Brain microvascular endothelial cell (primary cell): Measurements from ENCODE around the gene PHF23.
A peak's percentile ranks its signal among the peaks of the same experiment; 100 is the strongest.

Experiments used
- DNase-seq: peaks from one replicate; pipeline ENCODE4 v3.0.0-alpha.2; 2020
- H3K27ac ChIP-seq: fragments of 250-450 bp; sonication (Bioruptor Pico); 2 replicates; pipeline ENCODE4 v1.5.1; 2020; ENCODE audit warnings: mild to moderate bottlenecking, moderate library complexity
- H3K27me3 ChIP-seq: fragments of 250-450 bp; sonication (Bioruptor Pico); replicated peaks from 2 replicates; pipeline ENCODE4 v1.5.1; 2020; ENCODE audit warnings: mild to moderate bottlenecking
- H3K36me3 ChIP-seq: fragments of 250-450 bp; sonication (Bioruptor Pico); replicated peaks from 2 replicates; pipeline ENCODE4 v1.5.1; 2020; ENCODE audit warnings: mild to moderate bottlenecking
- H3K4me3 ChIP-seq: 2 replicates; pipeline ENCODE4 v1.5.1; 2011; ENCODE audit warnings: low read depth, mild to moderate bottlenecking, control low read depth, low read length, moderate library complexity
- in situ Hi-C: cut with HindIII; loops from 2 replicates; pipeline ENCODE4 v1.10.0; 2017; ENCODE audit warnings: low sequenced_read_pairs, low pct_ligation_motif_present
- TF ChIP-seq, protein P1 (sequence below): IDR thresholded peaks from 2 replicates; pipeline ENCODE4 v1.5.1; 2011; ENCODE audit warnings: low read depth, mild to moderate bottlenecking, moderate library complexity, low read length, control low read depth, inconsistent platforms; ENCODE audit errors: missing control alignments

The PHF23 gene

DNA sequence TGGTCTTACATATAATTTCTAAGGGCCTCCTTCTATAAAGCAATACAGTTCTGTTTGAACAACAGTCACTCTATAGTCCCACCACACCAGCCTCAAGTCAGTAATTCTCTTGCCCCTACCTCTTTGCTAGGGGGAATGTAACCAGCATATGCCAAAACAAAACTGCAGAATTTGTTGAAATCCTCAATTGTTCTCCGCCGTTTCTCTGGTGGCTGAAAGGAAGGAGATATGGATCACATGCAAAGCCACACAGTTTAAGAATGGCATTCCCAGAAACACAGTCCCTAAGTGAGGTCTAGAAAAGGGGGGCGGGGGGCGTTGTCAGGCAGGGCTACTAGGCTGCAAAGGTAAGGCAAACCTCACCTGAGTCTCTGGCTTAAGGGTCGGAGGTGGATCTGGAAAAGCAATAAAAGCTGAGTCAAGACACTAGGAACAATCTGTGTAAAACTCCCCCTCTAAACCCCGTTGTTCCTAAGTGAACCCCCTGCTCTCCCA lies 1.9 kb downstream of the PHF23 start:
- no peaks in the 10 kb centered on the region for H3K27me3 ChIP-seq
- in situ Hi-C loops: no loop called here
- DNase-seq: no peak

GRCh38 chr17:7236808-7237207 lies 2.4 kb downstream of the PHF23 start:
- TF ChIP-seq, protein P1, sequence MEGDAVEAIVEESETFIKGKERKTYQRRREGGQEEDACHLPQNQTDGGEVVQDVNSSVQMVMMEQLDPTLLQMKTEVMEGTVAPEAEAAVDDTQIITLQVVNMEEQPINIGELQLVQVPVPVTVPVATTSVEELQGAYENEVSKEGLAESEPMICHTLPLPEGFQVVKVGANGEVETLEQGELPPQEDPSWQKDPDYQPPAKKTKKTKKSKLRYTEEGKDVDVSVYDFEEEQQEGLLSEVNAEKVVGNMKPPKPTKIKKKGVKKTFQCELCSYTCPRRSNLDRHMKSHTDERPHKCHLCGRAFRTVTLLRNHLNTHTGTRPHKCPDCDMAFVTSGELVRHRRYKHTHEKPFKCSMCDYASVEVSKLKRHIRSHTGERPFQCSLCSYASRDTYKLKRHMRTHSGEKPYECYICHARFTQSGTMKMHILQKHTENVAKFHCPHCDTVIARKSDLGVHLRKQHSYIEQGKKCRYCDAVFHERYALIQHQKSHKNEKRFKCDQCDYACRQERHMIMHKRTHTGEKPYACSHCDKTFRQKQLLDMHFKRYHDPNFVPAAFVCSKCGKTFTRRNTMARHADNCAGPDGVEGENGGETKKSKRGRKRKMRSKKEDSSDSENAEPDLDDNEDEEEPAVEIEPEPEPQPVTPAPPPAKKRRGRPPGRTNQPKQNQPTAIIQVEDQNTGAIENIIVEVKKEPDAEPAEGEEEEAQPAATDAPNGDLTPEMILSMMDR: no peak
- peak overlapping the region; percentile 94 for H3K4me3 ChIP-seq
- H3K27me3 ChIP-seq: no peaks in the 10 kb centered on the region
- in situ Hi-C loops: no loop called here
- DNase-seq: no peak
- peaks cover 38% of the 10 kb centered on the region for H3K36me3 ChIP-seq
- H3K27ac ChIP-seq: no peak overlapping the region

More for the DNA sequence above, 1.9 kb downstream of the PHF23 start:
- Histone ChIP-seq H3K27ac (peak overlapping the region; percentile 78), H3K4me3 (peak overlapping the region; percentile 94), H3K36me3 (peaks cover 38% of the 10 kb centered on the region)
- TF ChIP-seq, protein P1: no peak

DNA sequence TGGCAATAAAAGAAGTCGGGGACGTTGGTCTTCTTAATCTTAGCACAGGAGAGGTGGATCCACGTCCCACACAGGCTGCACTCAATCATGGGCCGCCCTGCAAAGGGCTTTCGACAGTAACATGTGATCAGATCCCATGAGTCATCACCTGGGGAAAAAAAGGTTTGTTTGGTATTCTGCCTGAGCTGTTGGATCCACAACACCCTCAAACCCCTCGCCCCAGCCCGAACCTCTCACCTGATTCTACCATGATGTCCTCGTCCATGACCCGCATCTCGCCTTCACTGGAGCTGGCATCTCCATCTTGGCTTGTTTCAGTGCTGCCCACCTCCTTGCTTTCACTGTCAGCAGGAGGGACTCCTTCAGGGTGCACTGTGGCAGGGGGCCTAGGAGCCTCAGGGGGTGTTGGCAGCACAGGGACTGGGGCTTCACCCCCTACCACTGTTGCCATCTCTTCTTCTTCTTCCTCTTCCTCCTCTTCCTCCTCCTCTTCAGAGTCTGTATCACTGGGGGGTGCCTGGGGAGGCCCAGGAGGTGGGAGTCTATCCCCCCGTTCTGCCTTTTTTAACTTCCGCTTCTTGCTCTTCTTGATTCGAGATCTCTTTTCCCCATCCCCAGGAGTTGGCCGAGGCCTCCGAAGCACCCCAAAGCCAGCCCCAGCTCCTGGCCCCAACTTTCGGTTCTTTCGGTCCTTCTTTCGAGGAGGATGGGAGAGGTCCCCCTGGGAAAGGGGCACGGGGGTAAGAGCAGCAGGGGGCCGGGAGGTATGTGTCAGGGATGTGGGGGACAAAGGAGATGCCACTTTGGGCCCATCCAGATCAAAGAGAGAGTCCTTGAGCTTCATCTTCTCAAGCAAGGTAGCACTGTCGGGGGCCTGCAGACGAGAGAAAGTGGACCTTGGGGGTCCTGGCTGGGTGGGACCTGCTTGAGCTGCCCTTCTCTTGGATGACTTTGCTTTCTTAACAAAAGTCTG lies 3.3 kb downstream of the PHF23 start:
- H3K36me3 ChIP-seq: peaks cover 35% of the 10 kb centered on the region
- peak overlapping the region; percentile 6 for H3K27ac ChIP-seq
- H3K27me3 ChIP-seq: no peaks in the 10 kb centered on the region
- TF ChIP-seq, protein P1: no peak
- peak; percentile 42 for DNase-seq
- H3K4me3 ChIP-seq: no peak overlapping the region
- in situ Hi-C loops: no loop called here

DNA sequence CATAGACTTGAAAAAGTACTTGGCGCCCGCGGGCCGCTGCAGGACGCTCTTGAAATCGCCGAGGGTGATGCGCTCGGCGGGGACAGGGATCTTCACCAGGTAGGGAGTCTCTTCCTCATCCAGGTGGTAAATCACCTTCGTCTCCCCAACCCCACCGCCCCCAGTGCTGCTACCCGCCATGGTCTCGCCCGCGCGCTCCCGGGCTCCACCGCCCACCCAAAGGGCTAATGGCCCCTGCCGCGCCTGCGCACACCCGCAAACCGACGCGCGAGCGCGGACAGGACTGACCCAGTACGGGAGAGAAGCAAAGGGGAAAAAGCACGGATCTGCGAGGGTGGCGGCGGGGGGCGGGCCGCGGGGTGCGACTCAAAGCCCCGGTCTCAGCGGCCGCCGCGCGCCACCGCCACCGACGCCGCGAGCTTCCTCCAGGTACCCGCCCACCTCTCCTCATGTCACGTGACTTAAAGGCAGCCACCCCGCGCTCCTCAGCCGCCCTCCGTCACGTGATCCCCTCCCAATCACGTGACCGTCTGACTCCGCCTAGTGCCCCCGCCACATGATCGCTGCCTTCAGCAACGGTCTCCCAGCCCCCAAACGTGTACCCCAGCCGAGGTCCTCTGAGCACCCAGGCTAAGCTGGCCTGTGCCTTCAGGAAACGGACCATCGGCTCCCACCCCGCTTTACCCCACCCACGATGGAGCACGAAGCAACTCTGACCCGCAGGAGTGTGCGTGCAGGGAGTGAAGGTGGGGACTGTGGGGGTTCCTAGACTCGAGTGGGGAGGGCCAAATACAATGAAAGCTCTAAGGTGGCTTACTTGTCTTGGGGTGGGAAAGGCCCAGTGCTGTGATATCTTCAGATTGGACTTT lies 4.9 kb downstream of the PHF23 start, which contains the start of gene DVL2:
Gene DVL2 (minus strand): TSS at position 435 of the 869 bp plus-strand sequence. CDS start 255 bp downstream, at position 180.
- Histone ChIP-seq H3K27ac (peak within 1 kb of the TSS; percentile 55), H3K4me3 (peak within 1 kb of the TSS; percentile 81), H3K36me3 (peaks cover 35% of the 10 kb centered on the region), H3K27me3 (no peaks in the 10 kb centered on the region)
- TF ChIP-seq, protein P1: no peak
- in situ Hi-C loops: no loop called here
- DNase-seq: peak; percentile 91

- peak overlapping the region; percentile 55 for H3K27ac ChIP-seq
- DNase-seq: peak; percentile 33
- peaks cover 40% of the 10 kb centered on the region for H3K36me3 ChIP-seq
- H3K27me3 ChIP-seq: no peaks in the 10 kb centered on the region
- in situ Hi-C loops: no loop called here
- peak overlapping the region; percentile 81 for H3K4me3 ChIP-seq
- TF ChIP-seq, protein P1: no peak
Observed at GRCh38 chr17:7233701-7234082, 5.6 kb downstream of the PHF23 start.
